ENCODE results near the gene FHIT. TPM values are rescaled to one million over a fixed set of nuclear protein-coding genes. Genes with fewer than 3 reads are reported as not detected.

FHIT gene
- polyA plus RNA-seq, 1 of the 3 experiments (the other 2 are of a cell fraction): 0.41 TPM

- H3K9ac ChIP-seq: no peak overlapping the region
- no peaks in the 10 kb centered on the region for H3K79me2 ChIP-seq (ENCODE audit: insufficient read depth)
- H2AFZ ChIP-seq (ENCODE audit: low read depth): no peak overlapping the region
- TF ChIP-seq MXI1 (IDR thresholded peaks at IDR 0.05; ENCODE audit: low read depth, low read length) (no peak), TAF1 (IDR thresholded peaks at IDR 0.05; ENCODE audit: borderline replicate concordance, low read depth, low read length) (no peak), IRF3 (IDR thresholded peaks at IDR 0.05; ENCODE audit: low read depth, low read length) (no peak), SMC3 (IDR thresholded peaks at IDR 0.05; ENCODE audit: low read depth, low read length) (no peak), FOXM1 (IDR thresholded peaks at IDR 0.05; ENCODE audit: low read depth) (no peak), NFIC (IDR thresholded peaks at IDR 0.05; ENCODE audit: borderline replicate concordance) (no peak), POLR2AphosphoS5 (IDR thresholded peaks at IDR 0.05; ENCODE audit: low read depth, low read length) (no peak), USF2 (IDR thresholded peaks at IDR 0.05; ENCODE audit: borderline replicate concordance, low read depth, low read length) (no peak)
- no peaks in the 10 kb centered on the region for H3K9me2 ChIP-seq
- no peak overlapping the region for H3K4me2 ChIP-seq
- ChIA-PET POLR2A (no interaction called here), CTCF (interaction anchor here (7.3 kb wide), 1 partner anchor 232 kb away, joined by 91 read pairs; no protein-coding TSS in a partner anchor)
- WGBS (ENCODE audit: low lambda C conversion rate): 83% methylated on average over 7 of the region's 7 CpGs
- H3K9me3 ChIP-seq: no peaks in the 10 kb centered on the region
- H4K20me1 ChIP-seq (ENCODE audit: insufficient read depth): no peaks in the 10 kb centered on the region
- DNase-seq: no peak
- peaks cover 7 to 24% of the 10 kb centered on the region in 2 experiments; a peak in 3 of 4 replicates for H3K4me1 ChIP-seq (ENCODE audit: control insufficient read depth in 1 of 2, insufficient read depth in 2 of 2, low read depth in 1 of 2, low read length in 1 of 2)
- no peaks in the 10 kb centered on the region for H3K27me3 ChIP-seq (ENCODE audit: insufficient read depth)
- no peak overlapping the region for H3K27ac ChIP-seq (ENCODE audit: low read depth in 2 of 2, low read length in 1 of 2)
- no peak overlapping the region for H3K4me3 ChIP-seq (ENCODE audit: low read depth in 2 of 2, low read length in 1 of 2)
- no peaks in the 10 kb centered on the region for H3F3A ChIP-seq (replicated peaks; ENCODE audit: insufficient read depth)
- no peaks in the 10 kb centered on the region for H3K36me3 ChIP-seq (replicated peaks in 1 of 2; ENCODE audit: control insufficient read depth in 1 of 2, insufficient read depth in 2 of 2, low read length in 1 of 2)
These were observed 1442.8 kb downstream of the FHIT start for GRCh38 chr3:59808446-59808845.

GRCh38 chr3:59803268-59803667 is 1448.0 kb downstream of the FHIT start:
- H3K79me2 ChIP-seq (ENCODE audit: insufficient read depth): no peaks in the 10 kb centered on the region
- POLR2A ChIA-PET: no interaction called here
- TF ChIP-seq TEAD4 (IDR thresholded peaks at IDR 0.05; ENCODE audit: borderline replicate concordance, insufficient read depth) (no peak), EP300 (IDR thresholded peaks at IDR 0.05; ENCODE audit: borderline replicate concordance in 1 of 2, low read depth in 1 of 2, low read length in 1 of 2) (no peak), RCOR1 (IDR thresholded peaks at IDR 0.05; ENCODE audit: low read length) (no peak), MAX (IDR thresholded peaks at IDR 0.05; ENCODE audit: low read depth) (no peak), FOSL2 (IDR thresholded peaks at IDR 0.05; ENCODE audit: borderline replicate concordance, low read depth) (no peak), ZBTB33 (IDR thresholded peaks at IDR 0.05; ENCODE audit: borderline replicate concordance, low read depth) (no peak), JUND (IDR thresholded peaks at IDR 0.05) (no peak), EZH2phosphoT487 (IDR thresholded peaks at IDR 0.05; ENCODE audit: borderline replicate concordance, low read depth) (no peak), GABPA (IDR thresholded peaks at IDR 0.05; ENCODE audit: low read depth) (no peak), ELF1 (IDR thresholded peaks at IDR 0.05) (no peak), SMC3 (IDR thresholded peaks at IDR 0.05; ENCODE audit: low read depth, low read length) (no peak), CHD2 (IDR thresholded peaks at IDR 0.05; ENCODE audit: low read length, partially characterized antibody) (no peak), RXRA (IDR thresholded peaks at IDR 0.05; ENCODE audit: borderline replicate concordance, low read depth) (no peak), CTCF (IDR thresholded peaks at IDR 0.05) (no peak), NRF1 (IDR thresholded peaks at IDR 0.05; ENCODE audit: low read depth, low read length) (no peak), SIN3A (IDR thresholded peaks at IDR 0.05; ENCODE audit: borderline replicate concordance, low read depth, low read length) (no peak), TAF1 (IDR thresholded peaks at IDR 0.05; ENCODE audit: borderline replicate concordance, low read depth, low read length) (no peak), FOXM1 (IDR thresholded peaks at IDR 0.05; ENCODE audit: low read depth) (no peak)

More at GRCh38 chr3:59803268-59803667, 1448.0 kb downstream of the FHIT start:
- Histone ChIP-seq H3K9ac (no peak overlapping the region), H4K20me1 (ENCODE audit: insufficient read depth) (no peaks in the 10 kb centered on the region), H3K4me2 (no peak overlapping the region), H3K9me3 (no peaks in the 10 kb centered on the region), H3K36me3 (replicated peaks in 1 of 2; ENCODE audit: control insufficient read depth in 1 of 2, insufficient read depth in 2 of 2, low read length in 1 of 2) (no peaks in the 10 kb centered on the region), H3K27ac (ENCODE audit: low read depth in 2 of 2, low read length in 1 of 2) (no peak overlapping the region), H3F3A (replicated peaks; ENCODE audit: insufficient read depth) (no peaks in the 10 kb centered on the region), H2AFZ (ENCODE audit: low read depth) (no peak overlapping the region), H3K4me1 (ENCODE audit: control insufficient read depth in 1 of 2, insufficient read depth in 2 of 2, low read depth in 1 of 2, low read length in 1 of 2) (no peaks in the 10 kb centered on the region; a peak in 1 of 4 replicates), H3K27me3 (ENCODE audit: insufficient read depth) (no peaks in the 10 kb centered on the region), H3K4me3 (ENCODE audit: low read depth in 2 of 2, low read length in 1 of 2) (no peak overlapping the region), H3K9me2 (no peaks in the 10 kb centered on the region)
- CTCF ChIA-PET: no interaction called here
- DNase-seq: no peak
- whole genome bisulfite sequencing (ENCODE audit: low lambda C conversion rate): 80% methylated on average over 11 of the region's 11 CpGs
